Measurements from ENCODE around the gene KCNQ5.

GRCh38 chr6:72913797-72914196 is 291.9 kb downstream of the KCNQ5 start:
- TF ChIP-seq, protein P1, sequence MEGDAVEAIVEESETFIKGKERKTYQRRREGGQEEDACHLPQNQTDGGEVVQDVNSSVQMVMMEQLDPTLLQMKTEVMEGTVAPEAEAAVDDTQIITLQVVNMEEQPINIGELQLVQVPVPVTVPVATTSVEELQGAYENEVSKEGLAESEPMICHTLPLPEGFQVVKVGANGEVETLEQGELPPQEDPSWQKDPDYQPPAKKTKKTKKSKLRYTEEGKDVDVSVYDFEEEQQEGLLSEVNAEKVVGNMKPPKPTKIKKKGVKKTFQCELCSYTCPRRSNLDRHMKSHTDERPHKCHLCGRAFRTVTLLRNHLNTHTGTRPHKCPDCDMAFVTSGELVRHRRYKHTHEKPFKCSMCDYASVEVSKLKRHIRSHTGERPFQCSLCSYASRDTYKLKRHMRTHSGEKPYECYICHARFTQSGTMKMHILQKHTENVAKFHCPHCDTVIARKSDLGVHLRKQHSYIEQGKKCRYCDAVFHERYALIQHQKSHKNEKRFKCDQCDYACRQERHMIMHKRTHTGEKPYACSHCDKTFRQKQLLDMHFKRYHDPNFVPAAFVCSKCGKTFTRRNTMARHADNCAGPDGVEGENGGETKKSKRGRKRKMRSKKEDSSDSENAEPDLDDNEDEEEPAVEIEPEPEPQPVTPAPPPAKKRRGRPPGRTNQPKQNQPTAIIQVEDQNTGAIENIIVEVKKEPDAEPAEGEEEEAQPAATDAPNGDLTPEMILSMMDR (IDR thresholded peaks at IDR 0.05): no peak
- no peak for TF ChIP-seq POLR2A (IDR thresholded peaks at IDR 0.05)

Measured in suprapubic skin (tissue), 3 donors.